GM19372 (cell line): ENCODE measurements around the gene CREBZF.

ENCODE experiments used
- ATAC-seq: cut with Tn5 transposase; IDR thresholded peaks from one replicate; pipeline ENCODE4 v1.9.1; 2021; ENCODE audit warnings: mild to moderate bottlenecking, low read depth, moderate library complexity; ENCODE audit not compliant: unreplicated experiment

The CREBZF gene, protein sequence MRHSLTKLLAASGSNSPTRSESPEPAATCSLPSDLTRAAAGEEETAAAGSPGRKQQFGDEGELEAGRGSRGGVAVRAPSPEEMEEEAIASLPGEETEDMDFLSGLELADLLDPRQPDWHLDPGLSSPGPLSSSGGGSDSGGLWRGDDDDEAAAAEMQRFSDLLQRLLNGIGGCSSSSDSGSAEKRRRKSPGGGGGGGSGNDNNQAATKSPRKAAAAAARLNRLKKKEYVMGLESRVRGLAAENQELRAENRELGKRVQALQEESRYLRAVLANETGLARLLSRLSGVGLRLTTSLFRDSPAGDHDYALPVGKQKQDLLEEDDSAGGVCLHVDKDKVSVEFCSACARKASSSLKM

DNA sequence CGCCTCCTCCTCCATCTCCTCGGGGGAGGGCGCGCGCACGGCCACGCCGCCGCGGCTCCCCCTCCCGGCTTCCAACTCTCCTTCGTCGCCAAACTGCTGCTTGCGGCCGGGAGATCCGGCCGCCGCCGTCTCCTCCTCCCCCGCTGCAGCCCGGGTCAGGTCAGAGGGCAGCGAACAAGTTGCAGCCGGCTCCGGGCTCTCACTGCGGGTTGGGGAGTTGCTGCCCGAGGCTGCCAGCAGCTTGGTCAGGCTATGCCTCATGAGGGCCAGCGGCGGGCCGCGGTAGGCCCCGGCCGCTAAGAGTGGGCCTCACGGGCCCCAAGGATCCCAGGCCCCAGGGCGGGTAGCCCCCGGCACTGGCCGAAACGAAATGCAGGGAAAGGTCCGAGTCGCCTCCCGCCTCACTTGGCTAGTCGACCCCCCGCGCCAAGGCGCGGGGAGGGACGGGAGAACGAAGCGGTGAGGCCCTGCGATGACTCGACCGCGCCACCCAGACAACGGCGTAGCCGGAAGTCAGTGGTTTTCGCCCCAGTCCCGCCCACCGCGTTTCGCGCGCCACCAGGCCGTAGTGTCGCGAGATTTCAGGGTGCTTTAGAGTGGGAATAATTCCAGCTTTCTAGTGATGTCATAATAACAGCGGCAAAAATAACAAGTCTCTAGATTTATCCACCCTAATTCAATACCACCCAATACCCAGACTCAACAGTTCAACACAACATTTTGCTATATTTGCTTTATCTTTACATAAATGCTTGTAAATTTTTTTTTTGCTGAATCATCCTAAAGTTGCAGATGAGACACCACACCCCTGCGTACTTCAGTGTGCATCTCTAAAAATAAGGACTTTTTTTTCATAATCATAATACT lies at the start of gene CREBZF:
Gene CREBZF, minus strand, starts transcription at position 515 of the 867 bp plus-strand sequence. Its CDS starts 254 bp downstream, at position 261.
- ATAC-seq = peak; percentile 84

DNA sequence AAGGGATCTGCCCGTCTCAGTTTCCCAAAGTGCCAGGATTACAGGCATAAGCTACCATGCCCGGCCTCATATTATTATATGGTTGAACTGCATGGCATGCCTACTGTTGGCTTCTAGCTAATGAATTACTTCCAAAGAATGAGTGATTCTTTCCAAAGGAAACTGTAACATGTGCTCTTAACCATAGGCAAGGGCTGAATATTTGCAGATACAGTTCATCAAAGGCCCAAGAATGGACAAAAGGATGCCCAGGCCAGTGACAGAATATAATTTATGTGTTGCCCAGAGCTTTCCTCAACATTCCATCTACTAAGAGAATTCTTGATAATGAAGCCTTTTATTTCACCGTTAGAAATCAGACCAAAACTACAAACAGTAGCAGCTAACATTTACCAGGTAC lies 48.0 kb upstream of the CREBZF start:
- no peak for ATAC-seq

DNA sequence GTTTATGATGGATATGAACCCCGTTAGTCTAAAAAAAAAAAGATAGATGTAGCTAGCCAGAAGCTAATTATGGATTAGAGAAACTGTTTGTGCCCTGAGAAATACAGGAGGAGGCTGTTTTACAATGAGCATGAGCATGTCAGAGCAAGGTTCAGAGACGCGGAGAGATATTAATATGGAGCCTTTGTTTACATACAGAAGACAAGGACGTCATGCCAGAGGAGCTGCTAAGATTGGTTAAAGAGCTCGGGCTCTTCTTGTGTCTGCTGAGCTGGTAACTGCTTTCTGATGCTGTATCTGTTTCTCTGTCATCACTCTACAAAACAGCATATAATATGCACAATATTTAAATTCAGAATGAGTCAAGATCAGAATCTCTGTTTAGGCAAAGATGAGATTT lies 46.0 kb upstream of the CREBZF start:
- ATAC-seq = no peak

DNA sequence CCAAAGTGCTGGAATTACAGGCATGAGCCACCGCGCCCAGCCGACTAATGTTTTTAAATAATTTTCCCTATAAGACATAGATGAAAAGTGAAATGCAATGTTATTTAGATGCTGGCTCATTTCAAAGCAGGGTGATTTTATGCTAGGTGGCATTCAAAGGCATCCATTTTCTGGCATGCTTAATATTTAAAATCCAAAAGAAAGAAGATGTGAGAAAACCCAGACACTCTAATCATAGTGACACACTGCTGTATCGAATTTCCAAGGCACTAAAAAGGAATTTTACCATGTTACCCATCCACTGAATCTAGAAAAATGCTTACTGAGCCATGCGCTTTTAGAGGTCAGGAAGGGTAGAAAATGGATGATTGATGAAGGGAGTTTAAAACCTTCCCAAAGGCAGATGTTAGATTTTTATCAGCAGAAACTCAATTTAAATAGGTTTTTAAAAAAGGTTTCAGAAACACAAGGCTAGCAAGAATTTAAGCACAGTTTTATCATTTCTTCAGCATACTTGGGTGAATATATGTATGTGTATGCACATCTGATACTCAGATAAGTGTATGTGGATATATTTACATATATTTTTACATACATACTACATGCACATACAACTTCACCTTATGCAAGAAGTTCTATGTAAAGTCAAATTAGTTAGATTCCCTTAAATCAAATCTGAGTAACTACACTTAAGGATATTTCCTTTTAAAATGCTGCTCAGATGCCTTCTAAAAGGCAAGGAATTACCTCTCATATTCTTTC lies 45.2 kb upstream of the CREBZF start:
- no peak for ATAC-seq

DNA sequence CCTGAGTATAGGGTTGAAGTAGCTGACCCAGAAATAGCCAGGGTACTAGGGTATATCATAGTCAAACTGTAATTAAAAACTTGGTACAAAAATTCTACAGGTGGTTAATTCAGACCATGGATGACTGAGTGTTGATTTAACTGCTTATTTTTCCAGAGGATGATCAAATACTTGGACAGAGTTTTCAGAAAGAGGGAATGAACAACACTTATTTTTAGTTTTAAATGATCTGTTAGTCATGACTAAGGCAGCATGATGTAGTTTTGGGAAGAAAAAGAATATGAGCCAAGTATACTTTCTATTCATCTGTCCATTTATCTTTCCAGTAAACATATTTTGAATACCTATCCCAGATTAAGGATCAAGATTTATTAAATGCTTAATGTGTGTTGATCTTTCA lies 40.9 kb upstream of the CREBZF start:
- ATAC-seq = no peak

DNA sequence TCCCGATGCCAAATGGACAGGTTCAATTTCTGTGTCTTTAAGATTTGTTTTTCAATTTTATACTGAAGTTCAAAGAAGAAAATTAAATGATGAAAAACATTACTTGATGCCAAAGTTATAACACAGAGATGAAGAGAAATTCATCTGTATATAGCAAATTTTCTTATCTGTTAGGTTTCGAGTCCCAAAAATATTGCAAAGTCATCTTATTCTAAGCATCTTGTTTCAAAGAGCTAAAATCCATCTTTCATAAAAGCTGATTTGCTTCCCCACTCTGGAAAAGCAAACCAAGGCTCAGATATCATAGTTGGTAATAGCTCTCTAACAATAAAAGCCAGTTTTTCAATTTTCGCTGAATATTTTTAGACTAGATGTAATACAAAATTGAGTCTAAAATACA lies 40.0 kb upstream of the CREBZF start:
- no peak for ATAC-seq

DNA sequence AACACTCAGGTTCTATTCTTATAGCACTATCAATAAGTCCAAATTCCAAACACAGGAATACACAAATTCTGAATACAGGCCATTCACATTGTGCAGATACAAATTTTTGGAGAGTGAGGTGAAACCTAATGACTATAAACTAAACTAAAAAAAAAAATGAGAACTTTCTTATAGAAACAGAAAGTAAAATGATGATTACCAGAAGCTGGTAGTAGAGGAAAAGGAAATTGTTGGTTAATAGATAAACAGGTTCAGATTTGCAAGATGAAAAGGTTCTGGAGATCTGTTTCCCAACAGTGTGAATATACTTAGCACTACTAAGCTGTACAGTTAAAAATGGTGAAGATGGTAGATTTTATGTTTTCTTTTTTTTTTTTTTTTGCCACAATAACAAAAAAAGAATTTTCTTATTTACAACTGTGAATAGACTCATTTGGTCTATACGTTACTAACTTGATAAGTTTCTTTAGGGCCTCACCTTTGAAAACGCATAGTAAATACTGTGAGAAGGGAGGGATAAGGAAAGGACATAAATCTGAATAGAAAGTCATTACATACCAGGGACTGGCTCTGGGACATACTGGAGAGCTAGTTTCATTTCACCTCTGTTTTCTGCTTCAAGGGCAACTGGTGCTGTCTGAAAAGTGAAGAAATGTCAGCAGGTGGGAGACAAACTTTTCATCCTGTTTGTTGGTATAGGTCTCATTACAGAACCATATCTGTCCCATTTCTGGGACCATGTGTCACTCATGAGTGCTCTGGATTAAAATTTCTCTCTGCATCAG lies 35.2 kb upstream of the CREBZF start:
- ATAC-seq = peak; percentile 90

DNA sequence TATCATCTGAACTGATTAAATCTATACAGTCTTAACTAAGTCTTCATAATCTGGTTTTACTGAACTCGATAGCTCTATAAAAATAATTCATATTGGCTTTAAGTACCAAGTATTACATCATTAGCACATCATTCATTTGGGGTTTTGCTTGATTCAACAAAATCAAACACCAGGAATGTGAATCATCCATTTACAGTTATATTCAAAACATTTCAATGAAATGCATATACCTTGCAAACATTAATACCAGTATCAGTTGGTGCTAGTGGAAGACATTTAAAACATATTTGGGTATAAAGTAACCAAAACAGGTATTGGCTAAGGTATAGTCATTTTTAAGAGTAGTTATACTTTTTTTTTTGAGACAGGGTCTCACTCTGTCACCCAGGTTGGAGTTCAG lies 33.3 kb upstream of the CREBZF start:
- ATAC-seq = no peak

DNA sequence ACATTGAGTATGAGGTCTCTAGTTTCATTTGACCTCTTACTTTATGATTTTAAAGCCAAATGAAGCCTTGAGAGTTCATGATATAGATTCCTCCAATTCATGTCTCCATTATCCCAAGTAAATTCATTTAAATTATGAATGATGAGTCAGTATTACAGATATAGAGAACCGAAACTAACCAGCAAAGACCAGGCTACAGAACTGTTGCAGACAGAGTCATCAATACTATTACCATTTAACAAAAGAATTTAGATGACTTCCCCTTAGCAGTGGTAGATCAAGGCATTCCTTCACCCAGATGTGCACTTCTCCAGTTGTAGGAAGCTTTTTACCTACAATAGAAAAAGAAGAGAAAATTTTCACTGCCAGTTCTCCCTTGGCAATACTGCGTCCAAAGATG lies 32.8 kb upstream of the CREBZF start:
- ATAC-seq = no peak

DNA sequence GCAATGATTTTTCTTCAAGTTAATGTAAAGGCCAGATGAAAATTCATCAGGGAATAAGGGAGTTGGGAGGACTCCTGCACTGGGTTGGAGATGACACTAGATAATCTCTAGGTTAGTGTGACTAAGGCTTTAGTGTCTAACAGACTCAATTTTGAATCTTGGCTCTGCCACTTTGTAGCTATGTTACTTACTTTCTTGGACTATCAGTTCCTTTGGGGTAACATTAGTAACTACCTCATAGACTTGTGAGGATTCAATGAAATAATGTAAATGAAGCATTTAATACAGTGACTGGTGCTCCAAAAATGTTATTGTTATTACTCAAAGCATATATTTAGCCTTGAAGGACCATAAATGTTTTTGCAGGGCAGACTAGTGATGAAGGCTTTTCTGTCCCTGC lies 30.6 kb upstream of the CREBZF start:
- no peak for ATAC-seq

DNA sequence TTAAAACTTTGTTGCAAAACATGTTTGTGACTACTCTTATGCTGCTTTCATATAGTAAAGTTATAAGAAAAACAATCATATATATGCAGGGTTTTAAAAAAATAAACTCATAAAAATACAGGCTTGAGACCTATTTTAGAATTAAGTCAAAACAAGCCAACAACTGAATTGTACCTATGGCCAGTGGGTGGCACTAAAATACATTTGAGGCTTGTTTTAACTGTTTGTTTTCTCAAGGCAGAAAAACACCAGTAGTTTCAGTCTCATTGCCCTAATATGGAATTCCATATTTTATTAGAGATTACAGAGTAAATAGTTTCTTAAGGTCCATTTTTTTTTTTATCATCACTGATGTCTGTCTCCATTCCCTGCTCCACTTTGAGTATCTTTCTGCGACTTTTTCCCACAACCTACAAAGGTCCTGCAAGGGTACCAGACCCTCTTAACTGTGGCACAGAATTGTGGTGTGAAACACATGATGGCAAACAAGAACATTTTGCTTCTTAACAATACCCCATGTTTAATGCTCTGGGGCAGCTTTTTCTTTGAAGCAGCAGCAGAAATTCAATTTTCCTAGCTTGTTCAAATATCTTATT lies 29.6 kb upstream of the CREBZF start:
- ATAC-seq = peak; percentile 65

DNA sequence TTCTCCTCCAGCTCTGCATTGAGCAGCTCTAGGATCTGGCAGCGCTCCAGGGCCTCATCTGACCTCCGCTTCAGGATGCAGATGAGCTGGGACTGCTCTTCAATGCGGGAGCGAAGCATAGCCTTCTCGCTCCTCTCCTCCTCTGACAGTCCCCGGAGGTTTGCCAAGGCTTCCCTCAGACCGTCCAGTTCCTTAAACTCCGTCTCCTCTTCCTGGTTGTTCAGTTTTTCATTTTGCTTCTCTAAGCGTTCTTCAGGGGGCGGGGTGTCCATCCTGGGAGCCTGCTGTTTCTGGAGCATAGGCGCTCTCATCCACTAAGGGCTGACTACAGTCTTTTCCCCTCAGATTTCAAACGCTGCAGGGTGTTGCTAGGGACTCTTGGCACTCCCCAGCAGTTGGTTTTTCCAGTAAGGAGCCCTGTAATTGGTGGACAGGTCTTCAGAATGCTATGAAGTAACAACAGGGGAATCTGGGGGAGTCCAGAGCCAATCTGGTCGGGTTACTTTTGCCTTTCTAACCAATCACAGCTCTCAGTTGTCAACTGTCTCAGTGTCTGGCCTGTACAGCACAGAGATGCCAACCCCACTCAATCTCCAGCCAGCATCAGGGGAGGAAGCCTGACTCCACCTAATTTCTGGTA lies 21.0 kb upstream of the CREBZF start, which contains the start of gene CCDC89:
Gene CCDC89, minus strand, starts transcription at position 376 of the 640 bp plus-strand sequence. Its CDS starts 65 bp downstream, at position 311.
- no peak for ATAC-seq

DNA sequence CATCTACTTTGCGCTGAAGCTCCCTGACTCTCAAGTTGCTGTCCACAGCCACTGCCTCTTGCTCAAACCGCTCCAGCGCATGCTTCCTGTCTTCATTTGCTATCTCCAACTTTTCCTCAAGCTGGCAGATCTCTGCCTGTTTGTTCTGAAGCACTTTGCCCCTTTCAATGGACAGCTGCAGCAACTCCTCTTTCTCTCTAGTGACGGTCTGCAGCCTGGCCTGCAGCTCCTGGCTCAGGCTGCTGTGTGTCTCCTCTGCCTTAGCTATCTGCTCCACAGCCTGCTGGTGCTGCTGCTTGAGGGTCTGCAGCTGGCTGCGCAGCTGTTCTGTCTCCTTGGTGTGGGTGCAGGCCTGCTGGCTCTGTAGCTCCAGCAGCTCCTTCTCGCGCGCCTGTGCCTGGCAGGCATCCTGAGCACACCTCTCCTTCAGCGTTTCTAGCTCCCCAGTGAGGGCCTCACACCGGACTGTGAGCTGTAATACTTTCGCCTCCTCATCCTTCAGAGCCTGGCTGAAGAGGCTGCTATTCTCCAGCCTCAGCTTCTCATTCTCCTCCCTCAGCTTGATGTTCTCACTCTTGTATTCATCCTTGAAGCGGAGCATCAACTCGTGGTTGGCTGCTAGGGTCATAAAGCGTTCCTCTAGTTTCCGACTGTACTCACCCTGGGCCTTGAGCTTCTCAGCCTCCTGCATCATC lies 20.3 kb upstream of the CREBZF start:
- no peak for ATAC-seq

DNA sequence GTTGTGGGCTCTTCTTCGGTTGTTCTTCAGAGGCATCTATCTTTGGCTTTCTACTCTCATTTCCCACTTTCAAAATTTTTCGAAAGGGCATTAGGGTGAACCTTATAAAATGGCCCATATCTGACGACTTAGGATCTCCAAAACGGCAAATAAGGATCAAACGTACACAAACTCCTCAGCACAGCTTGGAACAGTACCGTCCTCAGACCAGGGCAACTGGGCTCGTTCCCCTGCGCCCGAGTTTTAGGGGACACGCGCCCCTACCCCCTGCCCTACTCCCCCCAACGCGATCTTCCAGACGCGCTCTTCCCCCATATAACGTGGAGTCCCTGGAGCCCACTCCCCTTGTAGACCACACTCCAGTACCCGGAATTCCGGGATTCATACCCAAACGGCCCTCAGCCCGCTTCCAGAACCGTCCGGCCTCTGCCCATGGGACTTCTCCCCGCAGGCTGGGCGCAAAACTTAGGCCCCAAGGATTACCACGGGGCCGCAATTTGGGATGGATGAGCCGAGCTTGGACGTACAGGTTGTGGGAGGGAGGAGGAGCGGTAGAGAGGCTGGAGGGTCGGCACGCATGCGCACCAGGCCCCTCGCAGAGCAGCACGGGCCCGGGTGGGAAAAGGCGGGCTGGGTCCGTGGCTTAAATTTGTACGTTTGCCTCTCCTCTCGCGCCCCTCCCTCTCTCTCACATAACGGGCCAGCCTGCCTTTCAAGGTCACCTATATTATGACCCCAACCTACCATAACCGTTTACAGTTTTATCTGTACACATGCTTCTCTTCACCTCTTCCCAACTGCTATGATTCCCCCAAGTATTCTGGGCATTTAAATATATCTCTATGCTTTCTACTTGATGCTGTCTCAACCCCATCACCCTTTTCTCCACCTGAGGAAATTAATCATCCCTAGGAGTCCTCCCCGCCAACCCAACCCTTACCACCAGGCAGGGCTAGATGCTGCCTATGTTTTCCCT lies 17.7 kb upstream of the CREBZF start:
- ATAC-seq = peak; percentile 86

DNA sequence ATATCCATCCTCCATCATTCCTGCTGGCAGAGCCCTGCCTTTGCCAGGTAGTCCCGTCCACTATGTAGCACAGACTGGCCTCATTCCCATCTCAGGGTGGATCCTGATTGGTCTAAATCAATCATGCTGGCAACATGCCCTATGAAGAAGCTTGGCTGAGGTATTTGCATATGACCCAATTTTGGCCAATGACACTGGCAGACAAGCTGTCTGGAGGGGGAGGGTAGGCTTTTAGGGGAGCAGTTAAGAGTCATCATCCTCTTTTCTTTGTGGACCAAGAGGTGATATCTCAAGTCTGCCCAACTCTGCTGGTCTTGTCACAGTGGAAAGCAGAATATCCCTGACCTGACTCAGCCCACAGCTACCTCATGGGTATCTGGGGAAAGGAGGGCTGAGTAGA lies 16.0 kb upstream of the CREBZF start:
- ATAC-seq = no peak

DNA sequence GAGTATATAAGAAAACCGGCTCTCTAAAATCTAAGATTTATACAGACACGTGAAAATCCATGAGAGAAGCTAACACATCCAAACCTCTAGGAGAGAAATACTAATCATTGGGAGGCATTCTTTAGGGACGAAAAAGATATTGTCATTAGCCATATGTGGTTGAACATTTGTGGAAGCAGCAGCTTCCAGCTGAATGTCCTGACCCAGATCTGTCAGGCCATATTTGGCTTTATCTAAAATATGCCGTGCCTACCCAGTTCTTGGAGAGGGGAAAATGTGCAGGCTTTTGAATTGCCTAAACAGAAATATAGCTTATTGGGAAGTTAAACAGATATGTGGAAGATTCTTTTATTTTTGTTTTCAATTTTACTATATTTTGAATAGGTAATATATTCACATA lies 14.6 kb upstream of the CREBZF start:
- ATAC-seq = no peak

DNA sequence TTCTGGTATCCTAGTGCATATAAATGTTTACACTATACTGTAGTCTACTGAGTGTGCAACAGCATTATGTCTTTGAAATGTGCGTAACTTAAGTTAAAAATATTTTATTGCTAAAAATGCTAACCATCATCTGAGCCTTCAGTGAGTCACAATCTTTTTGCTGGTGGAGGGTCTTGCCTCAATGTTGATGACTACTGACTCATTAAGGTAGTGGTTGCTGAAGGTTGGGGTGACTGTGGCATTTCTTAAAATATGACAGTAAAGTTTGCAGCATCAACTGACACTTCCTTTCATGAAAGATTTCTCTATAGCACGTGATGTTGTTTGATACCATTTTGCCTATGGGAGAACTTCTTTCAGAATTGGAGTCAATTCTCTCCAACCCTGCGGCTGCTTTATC lies 8.5 kb upstream of the CREBZF start:
- ATAC-seq = no peak
